Kidney (tissue), 14 donors: ENCODE measurements around the gene SCFD2. TPM values are rescaled to one million over a fixed set of nuclear protein-coding genes. Genes with fewer than 3 reads are reported as not detected.

Experiments
- DNase-seq, 5 donors: peaks; one replicate each; pipeline ENCODE4 v3.0.0-alpha.2; 2013 to 2020
- FAIRE-seq: peaks from 2 replicates; lab custom pipeline; 2012; peaks lifted over from hg19 to GRCh38; lab: Jason Lieb, UNC
- H3K27ac ChIP-seq, 2 donors: one replicate each; pipeline ENCODE4 v1.7.0; 2013; ENCODE audit warnings: low read depth in 2 of 2, low read length in 2 of 2, inconsistent platforms in 1 of 2
- H3K27me3 ChIP-seq: one replicate; pipeline ENCODE4 v1.7.1; 2013; ENCODE audit warnings: low read length, inconsistent platforms; ENCODE audit not compliant: control insufficient read depth, insufficient read depth
- H3K36me3 ChIP-seq, 3 donors: one replicate each; pipeline versions ENCODE4 v1.7.0 to v1.7.1; 2013; ENCODE audit warnings: low read length in 3 of 3, control low read depth in 1 of 3, inconsistent platforms in 1 of 3; ENCODE audit not compliant: insufficient read depth in 3 of 3, control insufficient read depth in 2 of 3
- H3K4me1 ChIP-seq, 3 donors: one replicate each; pipeline versions ENCODE4 v1.7.0 to v1.7.1; 2013; ENCODE audit warnings: low read length in 3 of 3, inconsistent platforms in 1 of 3, low read depth in 1 of 3; ENCODE audit not compliant: control insufficient read depth in 2 of 3, insufficient read depth in 2 of 3
- H3K4me3 ChIP-seq, 3 donors: one replicate each; pipeline versions ENCODE4 v1.7.0 to v1.8.1; 2013; ENCODE audit warnings: low read length in 3 of 3, control low read depth in 1 of 3, inconsistent platforms in 1 of 3
- H3K9ac ChIP-seq, 3 donors: one replicate each; pipeline versions ENCODE4 v1.7.0 to v1.7.1; 2013; ENCODE audit warnings: low read length in 3 of 3, control low read depth in 1 of 3, inconsistent platforms in 1 of 3
- H3K9me3 ChIP-seq, 3 donors: one replicate each; pipeline versions ENCODE4 v1.7.0 to v1.7.1; 2013; ENCODE audit warnings: low read length in 3 of 3, control low read depth in 1 of 3, inconsistent platforms in 1 of 3; ENCODE audit not compliant: control insufficient read depth in 2 of 3, insufficient read depth in 1 of 3
- CTCF ChIP-seq: IDR thresholded peaks from 3 replicates; pipeline ENCODE4 v1.5.1; 2012; ENCODE audit warnings: mild to moderate bottlenecking, moderate library complexity, borderline replicate concordance; ENCODE audit not compliant: insufficient read depth; ENCODE audit errors: extremely low read depth
- intact Hi-C: fragments of 100-400 bp; cut with DNase I; formaldehyde crosslinking; loops from one replicate; pipeline ENCODE4 v1.11.1; 2022
- polyA plus RNA-seq: library from polyadenylated mRNA; stranded (reverse); fragments of 350-450 nt; fragmentation: Illumina TruSeq; extraction: RNeasy Lipid Tissue Mini Kit (QIAGEN cat#74804); gene quantifications from one replicate; pipeline ENCODE4 v1.2.3, GENCODE V29; 2014; ENCODE audit warnings: low read depth, low replicate concordance; ENCODE audit not compliant: insufficient read depth
- total RNA-seq: library from RNA; stranded (reverse); fragmentation: NEBNext Ultra II Directional; extraction: Animal tissue kit (Norgen Biotek cat#: 25700); gene quantifications from one replicate; pipeline ENCODE4 v1.2.1, GENCODE V29; 2021
- donor health status: control.
- donor health status: control.
- donor health status: control.
- donor health status: control.
- donor health status: control.
- donor health status: DM: yes; HTN: yes; CAD: no.
- donor health status: Normal renal cell carcinoma (clear cell type).

SCFD2 gene
- total and polyA plus RNA-seq, 2 donors from 2014 or later = 6.1 to 20.8 TPM

- Histone ChIP-seq H3K36me3 (peaks cover 0 to 6% (median 3%) of the 10 kb centered on the region in 3 donors), H3K27ac (no peak overlapping the region), H3K9me3 (no peaks in the 10 kb centered on the region), H3K27me3 (no peaks in the 10 kb centered on the region), H3K9ac (no peak overlapping the region), H3K4me1 (peaks cover 0 to 16% (median 4%) of the 10 kb centered on the region in 3 donors), H3K4me3 (no peak overlapping the region)
- peak; percentile 9 for TF ChIP-seq CTCF
- intact Hi-C loops = no loop called here
- DNase-seq = peak; percentile 76 to 90 (median 83)
- FAIRE-seq = no peak
These were observed 497.7 kb downstream of the SCFD2 start for GRCh38 chr4:52868133-52868532.

- H3K9me3 ChIP-seq = no peaks in the 10 kb centered on the region
- intact Hi-C loops = no loop called here
- no peak for DNase-seq
- no peak overlapping the region for H3K4me3 ChIP-seq
- peaks cover 0 to 6% (median 3%) of the 10 kb centered on the region in 3 donors for H3K36me3 ChIP-seq
- H3K4me1 ChIP-seq = peaks cover 0 to 20% (median 4%) of the 10 kb centered on the region in 3 donors
- no peak for FAIRE-seq
- no peak overlapping the region for H3K27ac ChIP-seq
- no peaks in the 10 kb centered on the region for H3K27me3 ChIP-seq
- no peak overlapping the region for H3K9ac ChIP-seq
- TF ChIP-seq CTCF = no peak
These were observed 498.7 kb downstream of the SCFD2 start for GRCh38 chr4:52867163-52867562.

- no peak for FAIRE-seq
These were observed 499.1 kb downstream of the SCFD2 start for GRCh38 chr4:52866734-52867133.

More at GRCh38 chr4:52866734-52867133, 499.1 kb downstream of the SCFD2 start:
- Histone ChIP-seq H3K36me3 (peaks cover 0 to 6% (median 3%) of the 10 kb centered on the region in 3 donors), H3K27ac (no peak overlapping the region), H3K27me3 (no peaks in the 10 kb centered on the region), H3K4me1 (peaks cover 0 to 20% (median 4%) of the 10 kb centered on the region in 3 donors), H3K4me3 (no peak overlapping the region), H3K9ac (no peak overlapping the region), H3K9me3 (no peaks in the 10 kb centered on the region)
- no peak for TF ChIP-seq CTCF
- DNase-seq = no peak
- intact Hi-C loops = no loop called here
